Measurements from ENCODE around the gene FCER1G.

DNA sequence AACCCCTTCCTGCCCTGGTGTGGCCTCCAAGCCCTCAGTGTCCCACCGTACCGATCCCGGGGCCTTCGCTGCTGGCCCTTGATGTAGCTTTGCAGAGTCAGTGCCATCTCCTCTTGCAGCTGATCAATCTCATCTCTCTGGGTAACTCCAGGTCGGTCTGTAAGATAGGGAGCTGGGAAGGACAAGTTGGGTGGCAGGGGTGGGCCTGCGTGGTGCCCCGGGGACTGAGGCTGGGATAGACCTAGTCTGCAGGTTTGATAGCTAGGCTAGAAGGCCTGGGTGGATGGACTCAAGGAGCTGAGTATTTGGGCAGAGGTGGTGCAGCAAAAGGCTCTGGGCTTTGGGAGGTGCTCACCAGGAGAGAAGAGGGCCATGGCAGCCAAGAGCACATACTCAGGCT, 15.7 kb downstream of the FCER1G start:
- TF ChIP-seq EZH2 (IDR thresholded peaks at IDR 0.05) (no peak), CTCF (IDR thresholded peaks at IDR 0.05) (no peak), EZH2phosphoT487 (IDR thresholded peaks at IDR 0.05) (no peak)
